DND-41 (cell line): Measurements from ENCODE around the gene S100A8.

Experiments used
- ATAC-seq: fragments of 200-7000 bp; cut with Tn5 transposase; 3 replicates; pipeline ENCODE4 v1.9.1; 2021; ENCODE audit warnings: low read depth; ENCODE audit not compliant: insufficient read depth
- DNase-seq: peaks from one replicate; pipeline ENCODE4 v3.0.0-alpha.2; 2020
- H2AFZ ChIP-seq: 2 replicates; pipeline ENCODE4 v1.6.0; 2012; ENCODE audit warnings: low read depth, low read length
- H3K27ac ChIP-seq: 2 replicates; pipeline ENCODE4 v1.5.1; 2012; ENCODE audit warnings: low read length, inconsistent platforms
- H3K27me3 ChIP-seq: fragments of 200-600 bp; sonication (generic); 2 replicates; pipeline ENCODE4 v1.6.0; 2012; ENCODE audit warnings: low read length, mild to moderate bottlenecking, inconsistent platforms; ENCODE audit not compliant: insufficient read depth, poor library complexity
- H3K36me3 ChIP-seq: 2 replicates; pipeline ENCODE4 v1.5.1; 2012; ENCODE audit warnings: low read length, inconsistent platforms; ENCODE audit not compliant: insufficient read depth
- H3K4me1 ChIP-seq: 2 replicates; pipeline ENCODE4 v1.5.1; 2012; ENCODE audit warnings: mild to moderate bottlenecking, low read length; ENCODE audit not compliant: insufficient read depth
- H3K4me2 ChIP-seq: 2 replicates; pipeline ENCODE4 v1.6.0; 2012; ENCODE audit warnings: mild to moderate bottlenecking, moderate library complexity, low read length, inconsistent platforms; ENCODE audit not compliant: insufficient read depth
- H3K4me3 ChIP-seq, 2 experiments: fragments of 200-600 bp in 1 of 2; shearing (Covaris generic) in 1 of 2; 2 replicates each; pipeline ENCODE4 v1.5.1; 2012 to 2016; ENCODE audit warnings: inconsistent platforms in 2 of 2, low read length in 2 of 2, mild to moderate bottlenecking in 2 of 2, low read depth in 1 of 2, moderate library complexity in 1 of 2
- H3K79me2 ChIP-seq: 2 replicates; pipeline ENCODE4 v1.6.0; 2012; ENCODE audit warnings: low read length, inconsistent platforms; ENCODE audit not compliant: insufficient read depth
- H3K9ac ChIP-seq: 2 replicates; pipeline ENCODE4 v1.6.0; 2012; ENCODE audit warnings: low read depth, mild to moderate bottlenecking, inconsistent platforms, low read length, moderate library complexity
- H3K9me3 ChIP-seq: 2 replicates; pipeline ENCODE4 v1.5.1; 2012; ENCODE audit warnings: low read length, moderate library complexity, mild to moderate bottlenecking, inconsistent platforms; ENCODE audit not compliant: insufficient read depth, severe bottlenecking
- H4K20me1 ChIP-seq: 2 replicates; pipeline ENCODE4 v1.6.0; 2012; ENCODE audit warnings: low read length; ENCODE audit not compliant: insufficient read depth
- CTCF ChIP-seq: IDR thresholded peaks from 2 replicates; pipeline ENCODE4 v1.5.1; 2012; ENCODE audit warnings: borderline replicate concordance, low read length, moderate library complexity, mild to moderate bottlenecking; ENCODE audit not compliant: poor library complexity, severe bottlenecking; ENCODE audit errors: extremely low read depth
- EZH2 ChIP-seq: IDR thresholded peaks from 3 replicates; pipeline ENCODE4 v1.6.1; 2012; ENCODE audit warnings: borderline replicate concordance, low read depth, mild to moderate bottlenecking, moderate library complexity, low read length, inconsistent platforms; ENCODE audit not compliant: severe bottlenecking

S100A8 gene

GRCh38 chr1:153375511-153375910 lies 15.4 kb downstream of the S100A8 start, which contains the start of gene S100A12:
S100A12 (minus strand) TSS chr1:153375621; CDS start chr1:153374592, 1,029 bp downstream.
- H3K4me3 ChIP-seq, result no peak within 1 kb of the TSS
- no peak within 1 kb of the TSS for H3K27ac ChIP-seq
- H2AFZ ChIP-seq, result no peak within 1 kb of the TSS
- DNase-seq, result no peak
- no peaks in the 10 kb centered on the region for H3K4me1 ChIP-seq
- no peaks in the 10 kb centered on the region for H3K36me3 ChIP-seq
- H3K27me3 ChIP-seq, result peaks cover 5% of the 10 kb centered on the region
- no peak for TF ChIP-seq EZH2
- TF ChIP-seq CTCF, result no peak
- no peaks in the 10 kb centered on the region for H3K79me2 ChIP-seq
- H3K9ac ChIP-seq, result no peak within 1 kb of the TSS
- no peak for ATAC-seq
- H3K4me2 ChIP-seq, result no peak within 1 kb of the TSS
- H3K9me3 ChIP-seq, result no peaks in the 10 kb centered on the region
- 0 out of 2 replicates have a peak, but pooled peaks cover 4% of the 10 kb centered on the region for H4K20me1 ChIP-seq

GRCh38 chr1:153374071-153374470 lies 16.8 kb downstream of the S100A8 start:
- no peak overlapping the region for H3K9ac ChIP-seq
- ATAC-seq, result no peak
- no peaks in the 10 kb centered on the region for H3K36me3 ChIP-seq
- H3K79me2 ChIP-seq, result no peaks in the 10 kb centered on the region
- H3K4me2 ChIP-seq, result no peak overlapping the region
- DNase-seq, result no peak
- no peak overlapping the region for H3K27ac ChIP-seq
- H4K20me1 ChIP-seq, result 0 out of 2 replicates have a peak, but pooled peaks cover 4% of the 10 kb centered on the region
- H3K4me1 ChIP-seq, result no peaks in the 10 kb centered on the region
- no peaks in the 10 kb centered on the region for H3K9me3 ChIP-seq
- no peak overlapping the region for H2AFZ ChIP-seq
- no peak overlapping the region for H3K4me3 ChIP-seq
- H3K27me3 ChIP-seq, result peaks cover 5% of the 10 kb centered on the region
- TF ChIP-seq CTCF (no peak), EZH2 (no peak)

- Histone ChIP-seq H3K27me3 (peaks cover 10% of the 10 kb centered on the region), H3K9me3 (no peaks in the 10 kb centered on the region), H3K4me1 (no peaks in the 10 kb centered on the region), H3K4me2 (no peak overlapping the region), H4K20me1 (0 out of 2 replicates have a peak, but pooled peaks cover 4% of the 10 kb centered on the region), H3K79me2 (no peaks in the 10 kb centered on the region), H3K27ac (no peak overlapping the region), H2AFZ (no peak overlapping the region), H3K4me3 (no peak overlapping the region), H3K36me3 (no peaks in the 10 kb centered on the region), H3K9ac (no peak overlapping the region)
- TF ChIP-seq EZH2, result no peak
- TF ChIP-seq CTCF, result no peak
- ATAC-seq, result no peak
- no peak for DNase-seq
Measured at GRCh38 chr1:153372571-153372970, 18.3 kb downstream of the S100A8 start.
